ENCODE data around the gene SLC22A23.

Gene SLC22A23

GRCh38 chr6:3230900-3231246 is 226.0 kb downstream of the SLC22A23 start:
- H3K36me3 ChIP-seq, result no peaks in the 10 kb centered on the region
- H3K27me3 ChIP-seq, result peaks cover 0 to 86% of the 10 kb centered on the region in 2 donors
- DNase-seq, result peak in 1 of 2 donors; percentile 54
- H3K27ac ChIP-seq, result peak overlapping the region in 1 of 2 donors; percentile 60
- intact Hi-C loops (cut with DNase I; ENCODE audit: low total_unique reads), result no loop called here
- H3K4me3 ChIP-seq, result peak overlapping the region; percentile 54 to 61
- no peak for TF ChIP-seq CTCF (IDR thresholded peaks at IDR 0.05)
- no peaks in the 10 kb centered on the region for H3K9me3 ChIP-seq
- H3K4me1 ChIP-seq, result peaks cover 7 to 55% (median 51%) of the 10 kb centered on the region in 4 donors

DNA sequence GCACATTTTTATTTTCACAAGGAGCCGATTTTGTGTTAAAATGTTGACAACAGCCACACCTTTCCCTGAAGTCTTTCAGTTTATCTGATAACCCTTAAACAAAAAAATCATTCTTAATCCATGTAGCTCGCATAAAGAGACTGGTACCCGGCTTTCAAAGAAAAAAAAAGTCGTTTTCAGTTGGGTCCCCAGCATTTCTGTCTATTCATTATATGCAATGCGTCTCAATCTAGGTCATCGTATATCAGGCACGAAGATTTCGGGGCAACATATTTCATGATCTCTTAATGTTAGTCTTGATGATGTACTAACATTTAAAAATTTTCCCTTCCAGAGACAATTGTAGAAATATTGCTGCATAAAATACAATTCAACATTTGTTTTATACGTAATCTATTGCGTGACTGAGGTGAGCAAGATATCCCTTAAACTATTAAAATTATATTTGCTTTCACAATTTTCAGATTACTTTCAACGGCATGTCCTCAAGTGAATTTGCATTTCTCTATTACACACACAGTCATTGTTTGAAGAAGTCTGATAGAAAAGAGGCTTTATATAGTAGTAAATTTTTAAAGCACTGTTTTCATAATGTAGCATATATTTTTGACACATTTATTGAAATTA is 226.5 kb downstream of the SLC22A23 start:
- Histone ChIP-seq H3K36me3 (no peaks in the 10 kb centered on the region), H3K9me3 (no peaks in the 10 kb centered on the region), H3K4me1 (peaks cover 7 to 55% (median 51%) of the 10 kb centered on the region in 4 donors), H3K27ac (no peak overlapping the region), H3K27me3 (peaks cover 0 to 81% of the 10 kb centered on the region in 2 donors), H3K4me3 (peak overlapping the region in 1 of 2 donors; percentile 54)
- intact Hi-C loops (cut with DNase I; ENCODE audit: low total_unique reads), result no loop called here
- TF ChIP-seq CTCF (IDR thresholded peaks at IDR 0.05), result no peak
- no peak for DNase-seq

DNA sequence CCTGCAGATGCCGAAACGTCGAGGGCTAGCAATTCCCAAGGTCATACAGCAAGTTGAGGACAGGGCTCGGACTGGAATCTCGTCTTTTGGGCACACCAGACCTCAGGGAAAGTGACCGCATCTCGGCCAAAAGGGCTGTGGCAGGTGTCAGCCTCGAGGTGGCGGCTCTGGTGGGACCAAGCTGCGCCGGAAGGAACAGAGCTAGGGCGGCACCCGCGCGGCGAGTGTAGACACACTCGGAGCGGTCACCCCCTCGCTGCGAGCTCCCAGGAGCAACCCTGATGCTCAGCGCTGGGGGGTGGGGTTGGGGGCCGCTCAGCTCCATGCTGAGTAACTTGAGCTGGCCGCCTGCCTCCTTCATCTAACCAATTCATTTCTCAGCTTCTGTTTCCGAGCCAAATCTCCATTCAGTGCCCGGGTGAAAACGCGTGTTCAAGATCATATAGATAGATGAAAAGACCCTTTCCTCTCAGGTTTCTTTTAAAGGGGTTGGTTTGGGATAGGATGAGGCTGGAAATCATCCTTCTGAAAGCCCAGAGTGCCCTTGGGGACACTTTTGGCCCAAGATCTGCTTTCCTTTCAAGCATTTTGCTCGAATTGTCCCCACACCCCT is 227.2 kb downstream of the SLC22A23 start:
- Histone ChIP-seq H3K27me3 (peaks cover 0 to 74% of the 10 kb centered on the region in 2 donors), H3K27ac (no peak overlapping the region), H3K4me1 (peaks cover 7 to 55% (median 51%) of the 10 kb centered on the region in 4 donors), H3K4me3 (peak overlapping the region in 1 of 2 donors; percentile 5), H3K9me3 (no peaks in the 10 kb centered on the region), H3K36me3 (no peaks in the 10 kb centered on the region)
- no peak for TF ChIP-seq CTCF (IDR thresholded peaks at IDR 0.05)
- intact Hi-C loops (cut with DNase I; ENCODE audit: low total_unique reads), result no loop called here
- peak in 1 of 2 donors; percentile 65 for DNase-seq

DNA sequence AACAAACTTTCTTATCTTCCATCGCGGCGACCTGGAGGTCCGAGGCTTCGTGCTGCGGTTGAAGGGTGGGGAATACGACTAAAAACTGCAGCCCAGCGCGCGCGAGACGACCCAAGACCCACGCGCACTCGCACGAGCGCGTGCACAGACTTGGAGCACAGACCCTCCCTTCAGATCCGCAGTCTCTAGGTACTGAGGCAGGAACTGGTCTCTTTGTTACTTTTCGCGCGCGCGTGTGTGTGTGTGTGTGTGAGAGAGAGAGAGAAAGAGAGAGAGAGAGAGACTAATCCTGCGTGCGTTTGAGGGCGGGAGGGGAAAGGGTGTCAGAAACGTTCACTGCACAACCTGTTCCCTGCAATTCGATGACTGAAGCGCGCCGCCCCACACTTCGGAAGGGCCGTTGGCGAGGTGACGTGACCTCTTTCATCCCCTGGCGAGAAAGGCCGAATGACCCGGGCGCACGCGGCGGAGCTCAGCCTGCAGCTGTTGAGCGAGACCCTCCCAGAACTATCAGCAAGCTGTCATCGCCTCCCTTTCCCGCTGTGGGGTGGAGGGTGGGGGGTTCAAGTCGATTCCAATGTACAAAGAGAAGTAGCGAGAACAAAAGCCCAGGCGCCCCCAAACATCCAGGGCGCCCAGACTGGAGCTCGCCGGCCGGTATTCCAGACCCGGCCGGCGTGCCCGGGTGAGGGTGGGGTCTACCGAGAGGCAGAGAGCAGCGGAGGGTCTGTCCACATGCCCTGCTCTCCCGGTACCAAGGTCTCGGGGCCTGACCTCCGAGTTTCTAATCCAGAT is 227.9 kb downstream of the SLC22A23 start:
- H3K9me3 ChIP-seq, result no peaks in the 10 kb centered on the region
- H3K36me3 ChIP-seq, result no peaks in the 10 kb centered on the region
- DNase-seq, result peak in 1 of 2 donors; percentile 64
- H3K4me1 ChIP-seq, result peaks cover 7 to 55% (median 51%) of the 10 kb centered on the region in 4 donors
- TF ChIP-seq CTCF (IDR thresholded peaks at IDR 0.05), result no peak
- no peak overlapping the region for H3K27ac ChIP-seq
- peak overlapping the region; percentile 4 to 48 for H3K4me3 ChIP-seq
- H3K27me3 ChIP-seq, result peaks cover 0 to 67% of the 10 kb centered on the region in 2 donors
- intact Hi-C loops (cut with DNase I; ENCODE audit: low total_unique reads), result no loop called here

- H3K27ac ChIP-seq, result no peak overlapping the region
- H3K4me3 ChIP-seq, result peak overlapping the region; percentile 31 to 48
- no peak for TF ChIP-seq CTCF (IDR thresholded peaks at IDR 0.05)
- no peak for DNase-seq
- H3K4me1 ChIP-seq, result peaks cover 7 to 55% (median 51%) of the 10 kb centered on the region in 4 donors
- peaks cover 0 to 61% of the 10 kb centered on the region in 2 donors for H3K27me3 ChIP-seq
- intact Hi-C loops (cut with DNase I; ENCODE audit: low total_unique reads), result no loop called here
- H3K9me3 ChIP-seq, result no peaks in the 10 kb centered on the region
- no peaks in the 10 kb centered on the region for H3K36me3 ChIP-seq
These were observed 228.7 kb downstream of the SLC22A23 start for GRCh38 chr6:3228046-3228671.

Measured in tibial artery (tissue), 4 donors.